C1 segment of cervical spinal cord (tissue), 14 donors: ENCODE results near the gene CRYAA.
"Not testable (repeated sequence)": the region's sequence is repeated elsewhere in the genome, so short reads cannot be mapped to it uniquely, and the experiment has no call there.

ENCODE experiments used
- DNase-seq, 14 donors: peaks; one replicate each; lab custom pipeline; 2025; lab: John Stamatoyannopoulos, UW

The CRYAA gene

DNA sequence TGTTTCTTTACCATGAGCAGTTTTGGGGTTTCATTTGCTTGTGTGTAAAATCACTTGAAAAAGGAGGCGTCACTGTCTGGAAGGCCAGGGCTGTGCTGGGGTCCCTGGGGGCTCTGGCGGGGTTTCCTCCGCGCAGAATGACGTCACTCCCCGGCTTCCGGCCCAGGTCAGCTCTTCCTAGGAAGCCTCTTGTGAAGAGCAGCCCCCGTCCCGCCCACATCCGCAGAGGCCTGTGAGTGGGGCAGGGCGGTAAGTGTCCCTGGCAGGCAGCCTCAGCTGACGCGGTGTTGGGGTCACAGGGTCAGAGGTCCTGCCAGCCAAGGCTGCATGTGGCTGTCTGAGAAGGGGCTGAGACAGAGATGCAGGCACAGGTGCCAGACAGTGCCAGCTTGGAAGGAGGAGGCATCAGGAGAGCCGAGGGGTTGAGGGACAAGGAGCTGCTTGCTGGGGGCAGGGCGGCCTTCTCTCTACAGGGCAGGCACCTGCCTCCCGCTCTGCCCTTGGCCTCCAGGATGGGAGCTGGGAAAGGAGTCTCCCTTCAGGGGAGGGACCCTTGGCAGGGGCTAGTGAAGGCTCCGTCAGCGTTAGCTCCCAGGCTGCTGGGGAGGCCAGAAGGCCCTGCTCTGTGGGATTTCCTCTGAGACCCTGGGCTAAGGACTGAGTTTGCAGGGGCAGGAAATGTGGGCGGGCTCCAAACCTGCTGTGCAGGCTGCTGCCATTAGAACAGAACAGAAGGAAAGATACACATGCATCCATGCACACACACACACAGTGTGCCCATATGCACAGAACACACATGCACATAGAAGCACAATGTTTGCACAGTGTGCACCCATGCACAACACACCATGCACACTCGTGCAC lies 8.5 kb downstream of the CRYAA start:
- DNase-seq: not testable (repeated sequence)

GRCh38 chr21:43178175-43178826 lies 9.5 kb downstream of the CRYAA start:
- not testable (repeated sequence) for DNase-seq

- DNase-seq: not testable (repeated sequence)
These were observed 12.2 kb downstream of the CRYAA start for GRCh38 chr21:43181033-43181432.

DNA sequence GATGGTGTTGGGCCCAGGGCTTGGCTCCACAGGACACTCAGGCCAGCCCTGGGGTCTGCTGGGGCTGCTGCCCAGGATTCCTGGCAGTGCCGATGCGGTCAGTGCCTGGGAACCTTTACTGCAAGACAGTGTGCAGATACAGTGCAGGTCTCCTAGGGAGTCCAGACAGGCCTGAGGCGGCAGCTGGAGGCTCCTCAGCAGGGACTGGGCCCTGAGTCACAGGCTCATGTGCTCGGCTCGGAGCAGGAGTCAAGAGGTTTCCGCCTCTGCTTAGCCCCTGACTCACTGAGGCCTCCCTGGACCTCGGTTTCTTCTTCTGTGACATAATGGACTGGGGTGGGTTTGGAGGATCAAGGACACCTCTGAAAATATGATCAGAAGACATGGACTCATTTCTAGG lies 18.5 kb downstream of the CRYAA start:
- not testable (repeated sequence) for DNase-seq

DNA sequence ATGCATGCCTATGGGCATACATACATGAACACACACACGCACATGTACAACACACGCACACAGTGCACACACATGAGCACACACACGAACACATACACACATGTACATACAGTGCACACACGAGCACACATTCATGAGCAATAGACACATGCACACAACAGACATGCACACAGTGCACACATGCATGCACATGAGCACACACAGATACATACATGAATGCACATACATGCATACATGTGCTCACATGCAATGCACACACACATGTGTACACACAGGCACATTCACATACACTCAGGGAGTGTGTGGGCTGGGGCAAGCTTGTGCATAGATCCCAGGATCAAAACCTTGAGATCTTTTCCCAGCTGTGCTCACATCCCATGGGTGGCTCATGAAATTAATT lies 18.9 kb downstream of the CRYAA start:
- DNase-seq: no peak

DNA sequence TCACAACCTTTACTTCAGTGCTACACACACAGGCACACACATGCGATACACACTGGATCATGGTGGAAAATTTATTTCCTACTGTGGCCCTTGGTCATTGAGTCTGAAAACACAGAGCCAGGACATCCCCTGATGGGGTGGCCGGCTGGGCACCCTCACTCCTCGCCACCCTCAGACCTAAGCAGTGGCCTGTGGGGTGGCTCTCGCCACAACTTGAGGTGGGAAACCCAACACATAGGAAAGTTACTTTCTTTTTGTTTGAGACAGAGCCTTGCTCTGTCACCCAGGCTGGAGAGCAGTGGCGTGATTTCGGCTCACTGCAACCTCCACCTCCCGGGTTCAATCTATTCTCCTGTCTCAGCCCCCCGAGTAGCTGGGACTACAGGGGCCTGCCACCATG lies 19.4 kb downstream of the CRYAA start:
- no peak for DNase-seq

- DNase-seq: peak in 9 of 14 donors; percentile 15 to 80 (median 54)
These were observed 19.9 kb downstream of the CRYAA start for GRCh38 chr21:43188592-43189210.

GRCh38 chr21:43189936-43190335 lies 21.1 kb downstream of the CRYAA start:
- DNase-seq: no peak

GRCh38 chr21:43190544-43190943 lies 21.7 kb downstream of the CRYAA start:
- no peak for DNase-seq

DNA sequence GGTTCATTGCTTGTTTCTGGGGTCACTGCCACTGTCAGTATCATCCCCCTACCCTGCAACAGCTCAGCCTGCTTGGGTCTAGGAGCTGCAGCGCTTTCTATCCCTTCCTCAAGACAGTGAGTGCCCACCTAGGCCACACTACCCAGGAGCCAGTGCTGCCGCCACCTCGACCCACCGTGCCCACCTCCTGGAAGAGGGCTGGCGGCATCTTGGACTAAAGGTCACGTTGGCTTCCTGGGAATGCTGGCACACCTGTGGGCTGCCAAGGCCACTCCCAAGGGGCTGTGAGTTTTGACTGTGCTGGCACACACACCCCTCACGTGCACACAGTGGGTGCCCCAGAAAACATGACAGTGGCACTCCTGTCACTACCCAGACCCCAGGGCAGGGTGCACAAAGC lies 22.1 kb downstream of the CRYAA start:
- no peak for DNase-seq

- no peak for DNase-seq
These were observed 22.7 kb downstream of the CRYAA start for GRCh38 chr21:43191521-43191920.

- no peak for DNase-seq
These were observed 23.2 kb downstream of the CRYAA start for GRCh38 chr21:43191971-43192370.

GRCh38 chr21:43192501-43193081 lies 23.8 kb downstream of the CRYAA start:
- peak in 1 of 14 donors; percentile 57 for DNase-seq

- DNase-seq: no peak
These were observed 24.4 kb downstream of the CRYAA start for GRCh38 chr21:43193088-43193650.

- DNase-seq: no peak
These were observed 25.0 kb downstream of the CRYAA start for GRCh38 chr21:43193651-43194302.

GRCh38 chr21:43194303-43195120 lies 25.7 kb downstream of the CRYAA start:
- DNase-seq: no peak

DNA sequence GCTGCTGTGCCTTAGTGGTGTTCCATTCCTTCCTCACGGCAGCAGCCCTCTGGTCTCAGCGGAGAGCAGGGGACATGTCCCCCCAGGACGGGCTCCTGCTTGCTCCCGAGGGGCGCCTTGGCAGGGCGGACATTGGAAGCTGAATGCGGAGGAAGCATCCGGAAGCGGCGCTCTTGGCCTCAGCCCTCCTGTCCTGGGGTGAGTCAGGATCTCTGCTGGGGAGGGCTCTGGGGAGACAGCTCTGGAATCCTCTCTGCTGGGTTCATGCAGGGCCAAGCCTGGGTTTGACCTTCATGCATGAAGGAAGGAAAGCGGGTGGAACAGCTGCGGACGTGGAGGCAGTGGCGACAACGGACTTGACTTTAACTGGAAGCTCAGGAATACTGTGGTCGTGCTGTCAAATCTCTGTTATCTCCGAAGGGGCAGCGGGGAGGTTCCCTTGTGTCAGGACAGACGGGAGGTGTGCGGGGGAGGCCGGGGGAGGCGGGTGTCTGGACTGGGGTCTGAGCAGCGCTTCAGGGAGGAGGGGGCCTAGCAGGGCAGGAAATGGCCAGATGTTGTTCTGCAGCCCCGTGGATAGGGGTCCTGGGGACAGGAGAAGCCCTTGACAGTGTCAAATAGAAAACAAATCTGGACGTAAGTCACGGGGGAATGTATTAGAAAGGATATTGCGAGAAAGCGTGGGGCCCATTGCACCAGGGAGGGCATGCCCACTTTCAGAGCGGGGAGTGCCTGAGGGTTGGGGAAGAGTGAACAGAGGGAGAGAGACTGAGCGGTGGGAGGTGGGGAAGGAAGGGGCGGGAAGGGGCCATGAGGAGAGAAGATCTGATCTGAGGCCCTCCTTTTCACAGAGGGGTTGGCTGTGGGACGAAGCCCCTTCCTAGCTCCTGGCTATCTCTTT lies 26.6 kb downstream of the CRYAA start:
- DNase-seq: no peak

- DNase-seq: no peak
These were observed 28.0 kb downstream of the CRYAA start for GRCh38 chr21:43196826-43197225.

- DNase-seq: no peak
These were observed 29.6 kb downstream of the CRYAA start for GRCh38 chr21:43198376-43198775.
